CD14-positive monocyte (primary cell): Measurements from ENCODE around the gene ELAVL2. TPM values are rescaled to one million over a fixed set of nuclear protein-coding genes. Genes with fewer than 3 reads are reported as not detected.

ENCODE experiments used
- DNase-seq, 3 donors: peaks; one replicate each; pipeline ENCODE4 v3.0.0-alpha.2; 2011 to 2022
- H2AFZ ChIP-seq: 2 replicates; pipeline ENCODE4 v1.6.0; 2012; ENCODE audit warnings: mild to moderate bottlenecking, low read depth, low read length, inconsistent platforms; ENCODE audit not compliant: insufficient read depth, poor library complexity, severe bottlenecking
- H3K27ac ChIP-seq, 2 donors: 1 replicate in 1 of 2; 2 replicates in 1 of 2; pipeline ENCODE4 v1.5.1; 2012 to 2013; ENCODE audit warnings: low read length in 2 of 2, control low read depth in 1 of 2, inconsistent platforms in 1 of 2, low read depth in 1 of 2, mild to moderate bottlenecking in 1 of 2
- H3K27me3 ChIP-seq, 2 donors: one replicate each; pipeline versions ENCODE4 v1.6.0 to v1.6.1; 2011 to 2013; ENCODE audit warnings: low read length in 2 of 2; ENCODE audit not compliant: control insufficient read depth in 2 of 2, insufficient read depth in 2 of 2
- H3K36me3 ChIP-seq, 2 donors: replicated peaks in 1 of 2; 1 replicate in 1 of 2; 2 replicates in 1 of 2; pipeline versions ENCODE4 v1.5.1 to v1.6.1; 2012 to 2013; ENCODE audit warnings: low read length in 2 of 2, control low read depth in 1 of 2, inconsistent platforms in 1 of 2, mild to moderate bottlenecking in 1 of 2; ENCODE audit not compliant: insufficient read depth in 2 of 2, control insufficient read depth in 1 of 2
- H3K4me1 ChIP-seq, 2 donors: 1 replicate in 1 of 2; 2 replicates in 1 of 2; pipeline versions ENCODE4 v1.5.1 to v1.6.1; 2012 to 2013; ENCODE audit warnings: low read length in 2 of 2, control low read depth in 1 of 2, inconsistent platforms in 1 of 2, mild to moderate bottlenecking in 1 of 2, moderate library complexity in 1 of 2; ENCODE audit not compliant: insufficient read depth in 2 of 2, control insufficient read depth in 1 of 2
- H3K4me2 ChIP-seq: replicated peaks from 2 replicates; pipeline ENCODE3; 2012; ENCODE audit warnings: low read length, moderate library complexity, mild to moderate bottlenecking; ENCODE audit not compliant: poor library complexity, severe bottlenecking; ENCODE audit errors: extremely low read depth
- H3K4me3 ChIP-seq, 3 experiments: fragments of 200-600 bp in 1 of 3; sonication (generic) in 1 of 3; replicated peaks in 1 of 3; 1 replicate in 2 of 3; 2 replicates in 1 of 3; pipeline ENCODE4 v1.5.1; 2011 to 2013; ENCODE audit warnings: low read length in 3 of 3, mild to moderate bottlenecking in 3 of 3, control low read depth in 2 of 3, low read depth in 2 of 3, inconsistent platforms in 1 of 3, moderate library complexity in 1 of 3
- H3K79me2 ChIP-seq: 2 replicates; pipeline ENCODE4 v1.6.0; 2012; ENCODE audit warnings: mild to moderate bottlenecking, control low read depth, inconsistent platforms, low read length, moderate library complexity; ENCODE audit not compliant: insufficient read depth
- H3K9ac ChIP-seq: 2 replicates; pipeline ENCODE4 v1.6.0; 2017; ENCODE audit warnings: low read length, mild to moderate bottlenecking; ENCODE audit not compliant: insufficient read depth, poor library complexity, severe bottlenecking
- H3K9me3 ChIP-seq, 2 donors: replicated peaks in 1 of 2; 1 replicate in 1 of 2; 2 replicates in 1 of 2; pipeline versions ENCODE4 v1.5.1 to v1.6.1; 2012 to 2013; ENCODE audit warnings: low read length in 2 of 2, control low read depth in 1 of 2; ENCODE audit not compliant: control insufficient read depth in 1 of 2, insufficient read depth in 1 of 2
- H4K20me1 ChIP-seq: 2 replicates; pipeline ENCODE4 v1.6.0; 2012; ENCODE audit warnings: mild to moderate bottlenecking, low read length, control low read depth, moderate library complexity; ENCODE audit not compliant: insufficient read depth
- H3K27ac Mint-ChIP-seq, 7 donors: one replicate each; pipeline ENCODE4 v1.8.0; 2020; ENCODE audit warnings: mild to moderate bottlenecking in 7 of 7, mixed read lengths in 7 of 7, moderate library complexity in 6 of 7, inconsistent platforms in 2 of 7
- H3K27me3 Mint-ChIP-seq, 3 donors: one replicate each; pipeline ENCODE4 v1.8.0; 2021 to 2022; ENCODE audit warnings: low read depth in 3 of 3, mild to moderate bottlenecking in 3 of 3, mixed read lengths in 3 of 3, moderate library complexity in 3 of 3, inconsistent platforms in 1 of 3
- H3K36me3 Mint-ChIP-seq, 2 donors: one replicate each; pipeline ENCODE4 v1.8.0; 2020; ENCODE audit warnings: mixed read lengths in 2 of 2, inconsistent platforms in 1 of 2, mild to moderate bottlenecking in 1 of 2
- H3K4me1 Mint-ChIP-seq: one replicate; pipeline ENCODE4 v1.8.0; 2020; ENCODE audit warnings: mild to moderate bottlenecking, mixed read lengths
- H3K4me3 Mint-ChIP-seq, 2 donors: one replicate each; pipeline ENCODE4 v1.8.0; 2020; ENCODE audit warnings: mild to moderate bottlenecking in 2 of 2, mixed read lengths in 2 of 2, moderate library complexity in 1 of 2
- H3K9me3 Mint-ChIP-seq, 7 donors: one replicate each; pipeline ENCODE4 v1.8.0; 2020 to 2022; ENCODE audit warnings: mixed read lengths in 7 of 7, mild to moderate bottlenecking in 6 of 7, moderate library complexity in 6 of 7, inconsistent platforms in 2 of 7
- CTCF ChIP-seq: fragments of 200-600 bp; IDR thresholded peaks from one replicate; pipeline ENCODE4 v1.8.0; 2022; ENCODE audit warnings: antibody characterized with exemption, mild to moderate bottlenecking
- WGBS: methylation state at CpG from one replicate; pipeline ENCODE4 v1.1.5; 2013; ENCODE audit warnings: missing lambda C conversion rate; ENCODE audit not compliant: insufficient coverage; 5-methylcytosine and 5-hydroxymethylcytosine counted together
- intact Hi-C, 2 donors: fragments of 100-400 bp; cut with micrococcal nuclease; formaldehyde crosslinking; loops; one replicate each; pipeline versions ENCODE4 v1.15.0 to v1.15.1; 2023
- polyA plus RNA-seq, 3 donors: library from polyadenylated mRNA; depleted of rRNA in 1 of 3; unstranded in 2 of 3; stranded (reverse) in 1 of 3; fragments of 300-500 nt in 2 of 3; fragments of >200 nt in 1 of 3; fragmentation: Illumina TruSeq in 2 of 3; gene quantifications; 1 replicate in 2 of 3; 2 replicates in 1 of 3; pipeline ENCODE4 v1.2.3, GENCODE V29; 2012 to 2021

The ELAVL2 gene
- polyA plus RNA-seq, 3 donors = not detected

GRCh38 chr9:23698161-23698560 lies 127.9 kb downstream of the ELAVL2 start:
- Histone ChIP-seq H3K9me3 (no peaks in the 10 kb centered on the region), H3K79me2 (no peaks in the 10 kb centered on the region), H3K27ac (no peak overlapping the region), H3K9ac (no peak overlapping the region), H3K36me3 (no peaks in the 10 kb centered on the region), H3K4me2 (no peak overlapping the region), H2AFZ (no peak overlapping the region), H3K4me1 (no peaks in the 10 kb centered on the region), H4K20me1 (no peaks in the 10 kb centered on the region), H3K27me3 (no peaks in the 10 kb centered on the region), H3K4me3 (no peak overlapping the region)
- no peak overlapping the region for H3K27ac Mint-ChIP-seq
- intact Hi-C loops = no loop called here
- no peaks in the 10 kb centered on the region for H3K36me3 Mint-ChIP-seq
- no CpG with 5 or more reads among the region's 1 CpG for WGBS
- DNase-seq = no peak
- H3K27me3 Mint-ChIP-seq = no peaks in the 10 kb centered on the region
- no peaks in the 10 kb centered on the region for H3K4me1 Mint-ChIP-seq
- H3K4me3 Mint-ChIP-seq = no peak overlapping the region
- peaks cover 0 to 11% (median 2%) of the 10 kb centered on the region in 7 donors for H3K9me3 Mint-ChIP-seq
- TF ChIP-seq CTCF = no peak

DNA sequence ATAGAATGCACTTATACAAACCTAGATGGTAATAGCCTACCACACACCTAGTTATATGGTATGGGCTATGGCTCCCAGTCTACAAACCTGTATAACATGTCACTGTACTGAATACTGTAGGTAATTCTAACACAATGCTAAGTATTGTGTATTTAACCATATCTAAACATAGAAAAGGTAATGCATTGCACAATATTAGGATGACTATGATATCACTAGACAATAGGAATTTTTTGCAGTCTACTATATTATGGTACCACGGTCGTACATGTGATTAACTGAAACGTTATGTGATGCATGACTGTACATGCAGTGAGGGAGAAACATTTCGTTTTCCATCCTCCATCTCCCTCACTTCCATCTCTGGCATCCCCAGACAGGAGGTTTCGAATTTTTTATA lies 130.5 kb downstream of the ELAVL2 start:
- H4K20me1 ChIP-seq = no peaks in the 10 kb centered on the region
- Mint-ChIP-seq H3K4me1 (no peaks in the 10 kb centered on the region), H3K9me3 (peaks cover 0 to 6% (median 2%) of the 10 kb centered on the region in 7 donors), H3K27ac (no peak overlapping the region), H3K27me3 (no peaks in the 10 kb centered on the region), H3K36me3 (no peaks in the 10 kb centered on the region), H3K4me3 (no peak overlapping the region)
- H3K36me3 ChIP-seq = no peaks in the 10 kb centered on the region
- H3K4me3 ChIP-seq = no peak overlapping the region
- H3K4me2 ChIP-seq = no peak overlapping the region
- H3K9ac ChIP-seq = no peak overlapping the region
- intact Hi-C loops = no loop called here
- H3K9me3 ChIP-seq = no peaks in the 10 kb centered on the region
- H3K79me2 ChIP-seq = no peaks in the 10 kb centered on the region
- no peaks in the 10 kb centered on the region for H3K27me3 ChIP-seq
- H3K27ac ChIP-seq = no peak overlapping the region
- H2AFZ ChIP-seq = no peak overlapping the region
- WGBS = no CpG with 5 or more reads among the region's 5 CpGs
- no peak for DNase-seq
- H3K4me1 ChIP-seq = no peaks in the 10 kb centered on the region
- TF ChIP-seq CTCF = no peak
